Colonic mucosa (tissue), 4 donors: ENCODE measurements around the gene TOM1. TPM values are rescaled to one million over a fixed set of nuclear protein-coding genes. Genes with fewer than 3 reads are reported as not detected.

ENCODE experiments used
- DNase-seq: peaks from one replicate; pipeline ENCODE4 v3.0.0-alpha.2; 2020
- H3K27ac ChIP-seq: fragments of 200-600 bp; one replicate; pipeline ENCODE4 v1.8.0; 2021
- H3K27me3 ChIP-seq: fragments of 200-600 bp; one replicate; pipeline ENCODE4 v1.8.0; 2021
- H3K36me3 ChIP-seq: fragments of 200-600 bp; one replicate; pipeline ENCODE4 v1.8.0; 2021
- H3K4me1 ChIP-seq: fragments of 200-600 bp; one replicate; pipeline ENCODE4 v1.8.0; 2021; ENCODE audit warnings: mild to moderate bottlenecking
- H3K4me3 ChIP-seq: fragments of 200-600 bp; one replicate; pipeline ENCODE4 v1.8.0; 2021
- H3K9ac ChIP-seq, 2 donors: one replicate each; pipeline ENCODE4 v1.7.0; 2013; ENCODE audit warnings: control low read depth in 2 of 2, low read depth in 2 of 2, low read length in 2 of 2
- H3K9me3 ChIP-seq: fragments of 200-600 bp; one replicate; pipeline ENCODE4 v1.8.0; 2021
- intact Hi-C: fragments of 100-400 bp; cut with DNase I; formaldehyde crosslinking; loops from one replicate; pipeline ENCODE4 v1.14.1; 2022
- total RNA-seq, 2 donors: library from RNA; stranded (reverse); fragmentation: NEBNext Ultra II Directional in 1 of 2; extraction: Animal tissue kit (Norgen Biotek cat#: 25700) in 1 of 2; gene quantifications; one replicate each; pipeline ENCODE4 v1.2.1, GENCODE V29; 2021
- TF ChIP-seq, protein P1 (sequence below): fragments of 200-600 bp; IDR thresholded peaks from one replicate; pipeline ENCODE4 v1.8.0; 2022; ENCODE audit warnings: antibody characterized with exemption, mild to moderate bottlenecking
- donor health status: healthy.
- donor health status: DM: no; HTN: no; CAD: no.
- donor health status: DM: no; HTN: no; CAD: no.

The TOM1 gene
- total RNA-seq, 2 donors from 2014 or later = 43.0 to 60.3 TPM

DNA sequence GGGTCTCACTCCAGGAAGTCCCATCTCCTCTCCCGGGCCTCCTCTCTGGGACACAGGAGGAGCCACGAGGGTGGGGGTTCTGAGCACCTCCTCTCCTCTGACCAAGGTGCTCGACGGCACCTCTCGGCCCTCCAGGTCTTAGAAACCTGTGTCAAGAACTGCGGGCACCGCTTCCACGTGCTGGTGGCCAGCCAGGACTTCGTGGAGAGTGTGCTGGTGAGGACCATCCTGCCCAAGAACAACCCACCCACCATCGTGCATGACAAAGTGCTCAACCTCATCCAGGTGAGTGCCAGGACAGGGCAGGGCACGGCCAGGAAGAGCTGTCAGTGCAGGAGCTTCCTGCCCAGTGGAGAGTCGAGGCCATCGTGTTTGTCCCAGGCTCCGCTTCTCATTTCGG, 23.2 kb downstream of the TOM1 start:
- Histone ChIP-seq H3K9ac (no peak overlapping the region), H3K4me1 (no peaks in the 10 kb centered on the region), H3K9me3 (no peaks in the 10 kb centered on the region), H3K4me3 (no peak overlapping the region), H3K27me3 (no peaks in the 10 kb centered on the region), H3K27ac (no peak overlapping the region), H3K36me3 (peaks cover 10% of the 10 kb centered on the region)
- intact Hi-C loops = no loop called here
- DNase-seq = no peak
- TF ChIP-seq, protein P1, sequence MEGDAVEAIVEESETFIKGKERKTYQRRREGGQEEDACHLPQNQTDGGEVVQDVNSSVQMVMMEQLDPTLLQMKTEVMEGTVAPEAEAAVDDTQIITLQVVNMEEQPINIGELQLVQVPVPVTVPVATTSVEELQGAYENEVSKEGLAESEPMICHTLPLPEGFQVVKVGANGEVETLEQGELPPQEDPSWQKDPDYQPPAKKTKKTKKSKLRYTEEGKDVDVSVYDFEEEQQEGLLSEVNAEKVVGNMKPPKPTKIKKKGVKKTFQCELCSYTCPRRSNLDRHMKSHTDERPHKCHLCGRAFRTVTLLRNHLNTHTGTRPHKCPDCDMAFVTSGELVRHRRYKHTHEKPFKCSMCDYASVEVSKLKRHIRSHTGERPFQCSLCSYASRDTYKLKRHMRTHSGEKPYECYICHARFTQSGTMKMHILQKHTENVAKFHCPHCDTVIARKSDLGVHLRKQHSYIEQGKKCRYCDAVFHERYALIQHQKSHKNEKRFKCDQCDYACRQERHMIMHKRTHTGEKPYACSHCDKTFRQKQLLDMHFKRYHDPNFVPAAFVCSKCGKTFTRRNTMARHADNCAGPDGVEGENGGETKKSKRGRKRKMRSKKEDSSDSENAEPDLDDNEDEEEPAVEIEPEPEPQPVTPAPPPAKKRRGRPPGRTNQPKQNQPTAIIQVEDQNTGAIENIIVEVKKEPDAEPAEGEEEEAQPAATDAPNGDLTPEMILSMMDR = no peak

DNA sequence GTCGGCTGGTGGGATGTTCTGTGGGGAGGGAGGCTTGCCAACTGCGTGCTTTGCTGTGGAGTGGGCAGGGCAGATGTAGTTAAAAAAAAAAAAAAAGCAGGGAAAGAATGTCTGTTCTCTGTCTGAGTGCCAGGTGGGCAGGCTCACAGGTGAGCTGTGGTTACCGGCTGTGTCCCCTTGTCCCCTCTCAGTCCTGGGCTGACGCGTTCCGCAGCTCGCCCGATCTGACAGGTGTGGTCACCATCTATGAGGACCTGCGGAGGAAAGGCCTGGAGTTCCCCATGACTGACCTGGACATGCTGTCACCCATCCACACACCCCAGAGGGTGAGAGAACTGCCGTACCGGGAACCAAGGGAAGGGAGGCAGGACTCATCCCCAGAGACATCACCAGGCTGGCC, 23.6 kb downstream of the TOM1 start:
- Histone ChIP-seq H3K9me3 (no peaks in the 10 kb centered on the region), H3K9ac (no peak overlapping the region), H3K27ac (no peak overlapping the region), H3K4me1 (no peaks in the 10 kb centered on the region), H3K4me3 (no peak overlapping the region), H3K27me3 (no peaks in the 10 kb centered on the region), H3K36me3 (peaks cover 10% of the 10 kb centered on the region)
- intact Hi-C loops = no loop called here
- DNase-seq = no peak
- TF ChIP-seq, protein P1 = no peak

DNA sequence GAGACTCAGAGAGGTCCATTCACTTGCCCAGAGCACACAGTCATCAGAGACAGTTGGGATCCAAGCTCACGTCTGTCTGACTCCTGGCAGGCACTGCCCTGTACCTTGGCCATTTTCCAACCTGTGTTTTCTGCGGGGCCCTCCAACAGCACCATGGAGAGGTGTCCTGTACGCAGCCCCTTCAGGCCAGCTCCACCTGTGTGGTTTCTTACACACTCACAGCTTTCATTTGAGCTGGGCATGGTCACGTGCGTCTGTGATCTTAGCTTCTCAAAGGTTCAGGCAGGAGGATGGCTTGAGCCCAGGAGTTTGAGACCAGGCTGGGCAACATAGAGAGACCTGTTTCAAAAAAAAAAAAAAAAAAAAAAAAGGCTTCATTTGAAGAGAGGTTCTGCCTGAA, 24.4 kb downstream of the TOM1 start:
- Histone ChIP-seq H3K9ac (no peak overlapping the region), H3K27me3 (no peaks in the 10 kb centered on the region), H3K27ac (no peak overlapping the region), H3K4me1 (no peaks in the 10 kb centered on the region), H3K9me3 (no peaks in the 10 kb centered on the region), H3K4me3 (no peak overlapping the region), H3K36me3 (peaks cover 10% of the 10 kb centered on the region)
- intact Hi-C loops = no loop called here
- DNase-seq = no peak
- TF ChIP-seq, protein P1 = no peak

DNA sequence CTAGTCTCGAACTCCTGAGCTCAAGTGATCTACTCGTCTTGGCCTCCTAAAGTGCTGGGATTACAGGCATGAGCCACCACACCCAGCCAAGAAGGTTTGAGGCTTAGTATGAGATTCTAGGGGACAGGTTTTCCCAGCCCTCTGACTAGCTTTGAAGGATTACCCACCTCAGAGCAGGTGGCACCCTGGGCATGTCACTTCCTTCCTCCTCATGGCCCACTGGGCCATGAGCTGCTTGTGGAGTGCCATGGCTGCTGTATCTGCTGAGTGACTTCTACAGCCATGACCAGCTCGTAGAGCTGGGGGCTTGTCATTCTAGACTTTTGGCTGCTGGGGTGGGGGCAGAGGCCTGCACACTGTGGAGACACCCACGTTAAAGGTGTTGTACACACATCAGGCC, 25.1 kb downstream of the TOM1 start:
- Histone ChIP-seq H3K36me3 (peaks cover 10% of the 10 kb centered on the region), H3K27me3 (no peaks in the 10 kb centered on the region), H3K4me1 (no peaks in the 10 kb centered on the region), H3K9me3 (no peaks in the 10 kb centered on the region), H3K4me3 (no peak overlapping the region), H3K27ac (no peak overlapping the region), H3K9ac (no peak overlapping the region)
- intact Hi-C loops = no loop called here
- no peak for DNase-seq
- TF ChIP-seq, protein P1 = no peak

DNA sequence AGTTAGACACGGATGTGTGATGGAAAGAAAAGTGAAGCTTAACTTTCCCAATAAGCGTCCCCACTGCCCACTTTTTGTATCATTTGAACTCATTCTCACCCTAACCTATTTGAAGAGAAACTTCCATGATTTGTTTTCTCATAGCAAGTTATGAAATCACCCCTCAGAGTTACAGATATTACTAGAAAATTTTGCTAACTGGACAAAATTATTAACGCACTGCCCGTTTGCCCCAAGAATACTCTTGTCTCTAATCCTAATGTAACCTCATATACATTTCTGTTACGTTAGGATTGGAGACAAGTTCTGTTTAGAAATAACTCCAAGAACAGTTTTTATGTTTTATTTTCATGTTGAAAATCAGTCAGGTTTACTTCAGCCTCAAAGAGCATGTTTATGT, 25.5 kb downstream of the TOM1 start:
- H3K9me3 ChIP-seq = no peaks in the 10 kb centered on the region
- intact Hi-C loops = no loop called here
- no peak overlapping the region for H3K9ac ChIP-seq
- DNase-seq = no peak
- H3K27me3 ChIP-seq = no peaks in the 10 kb centered on the region
- TF ChIP-seq, protein P1 = no peak
- H3K4me3 ChIP-seq = no peak overlapping the region
- peaks cover 10% of the 10 kb centered on the region for H3K36me3 ChIP-seq
- no peaks in the 10 kb centered on the region for H3K4me1 ChIP-seq
- H3K27ac ChIP-seq = no peak overlapping the region
